GM23338 (cell line): Measurements from ENCODE around the gene VEPH1.

Experiments
- CREB1 ChIP-seq: fragments of 250-450 bp; sonication (Bioruptor Pico); IDR thresholded peaks from 2 replicates; pipeline ENCODE4 v1.5.0; 2020; ENCODE audit warnings: low read depth, mild to moderate bottlenecking, moderate library complexity
- CTCF ChIP-seq, 2 experiments: fragments of 200-600 bp in 1 of 2; sonication (generic) in 1 of 2; conservative IDR thresholded peaks; 2 replicates each; pipeline versions ENCODE4 v1.5.1 to v1.6.1; 2016 to 2017; ENCODE audit warnings: antibody characterized with exemption in 2 of 2, low read depth in 2 of 2, mild to moderate bottlenecking in 2 of 2, moderate library complexity in 1 of 2
- ETS1 ChIP-seq: IDR thresholded peaks from 2 replicates; pipeline ENCODE4 v1.6.1; 2016; ENCODE audit warnings: antibody characterized with exemption
- EZH2 ChIP-seq: fragments of 200-600 bp; sonication (generic); IDR thresholded peaks from one replicate; pipeline ENCODE4 v1.8.0; 2017; ENCODE audit warnings: antibody characterized with exemption, mild to moderate bottlenecking, low read depth; ENCODE audit not compliant: unreplicated experiment
- EZH2phosphoT487 ChIP-seq: fragments of 200-600 bp; sonication (generic); IDR thresholded peaks from one replicate; pipeline ENCODE4 v1.8.1; 2018; ENCODE audit warnings: antibody characterized with exemption; ENCODE audit not compliant: unreplicated experiment
- JUNB ChIP-seq: IDR thresholded peaks from one replicate; pipeline ENCODE4 v1.6.1; 2016; ENCODE audit warnings: antibody characterized with exemption; ENCODE audit not compliant: unreplicated experiment
- NANOG ChIP-seq: IDR thresholded peaks from 2 replicates; pipeline ENCODE4 v1.6.1; 2016; ENCODE audit warnings: antibody characterized with exemption, borderline replicate concordance
- POLR2AphosphoS5 ChIP-seq: IDR thresholded peaks from 2 replicates; pipeline ENCODE4 v1.6.1; 2016; ENCODE audit warnings: antibody characterized with exemption, low read depth
- REST ChIP-seq: IDR thresholded peaks from one replicate; pipeline ENCODE4 v1.6.1; 2018; ENCODE audit warnings: antibody characterized with exemption; ENCODE audit not compliant: unreplicated experiment
- ZNF331 ChIP-seq: fragments of 250-450 bp; sonication (Bioruptor Pico); IDR thresholded peaks from 2 replicates; pipeline ENCODE4 v1.5.0; 2020; ENCODE audit warnings: low read depth, mild to moderate bottlenecking, moderate library complexity

- TF ChIP-seq EZH2phosphoT487 (no peak), CTCF (conservative IDR thresholded peaks at IDR 0.05; ENCODE audit: low read depth in 2 of 2) (no peak), NANOG (no peak), REST (no peak), POLR2AphosphoS5 (no peak), EZH2 (no peak), ZNF331 (no peak), JUNB (no peak), ETS1 (no peak), CREB1 (CRISPR knock-in tag) (no peak)
Measured at GRCh38 chr3:157465741-157466140, 37.5 kb downstream of the VEPH1 start.
